ENCODE measurements around the gene NRL.
"Not testable (repeated sequence)": the region's sequence is repeated elsewhere in the genome, so short reads cannot be mapped to it uniquely, and the experiment has no call there.

Gene NRL

DNA sequence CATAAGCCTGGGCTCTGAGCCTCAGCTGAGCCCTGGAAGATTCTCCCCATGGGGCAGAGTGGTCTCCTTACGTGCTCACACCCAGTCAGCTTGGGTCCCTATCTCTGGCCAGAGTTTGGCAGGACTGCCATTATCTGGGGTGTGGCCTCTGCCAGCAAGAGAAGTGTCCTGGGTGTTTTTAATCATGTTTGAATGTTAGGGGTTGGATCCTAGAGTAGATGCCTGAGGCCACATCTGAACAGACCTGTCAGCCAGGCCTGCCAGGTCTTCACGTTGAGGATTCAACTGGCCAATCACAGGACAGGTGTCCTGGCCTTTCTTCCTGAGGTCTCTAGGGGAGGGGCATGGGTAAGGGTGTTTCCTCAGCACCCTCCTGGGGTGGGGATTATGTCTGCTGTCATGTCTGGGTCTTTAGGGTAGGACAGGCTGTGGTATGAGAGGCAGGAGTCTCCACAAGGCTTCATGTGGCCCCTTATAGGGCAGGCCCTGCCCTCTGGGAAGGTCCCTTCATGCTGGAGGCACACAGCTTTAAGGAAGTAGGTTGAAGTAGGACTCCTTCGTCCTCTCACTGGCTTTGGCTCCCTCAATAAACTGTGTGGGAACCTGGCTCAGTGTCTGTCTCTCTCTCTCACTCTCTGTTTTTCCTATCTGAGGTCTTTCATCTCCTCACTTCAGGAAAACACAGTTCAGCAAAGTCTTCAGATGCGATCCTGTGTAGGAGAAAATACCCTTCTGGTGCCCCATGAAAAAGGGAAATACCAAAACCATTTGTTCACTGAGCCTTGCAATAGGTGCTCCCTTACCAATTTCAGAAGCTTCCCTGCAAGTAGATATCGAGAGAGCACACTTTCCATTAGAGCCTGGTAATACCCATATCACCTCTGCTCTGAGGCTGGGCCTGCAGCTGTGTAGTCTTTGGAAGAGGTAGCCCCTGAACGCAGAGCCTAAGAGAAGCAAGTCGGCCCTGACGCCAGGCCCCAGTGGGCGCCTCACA lies 9.0 kb upstream of the NRL start:
- DNase-seq (ENCODE audit: low read depth in 2 of 2), result no peak

DNA sequence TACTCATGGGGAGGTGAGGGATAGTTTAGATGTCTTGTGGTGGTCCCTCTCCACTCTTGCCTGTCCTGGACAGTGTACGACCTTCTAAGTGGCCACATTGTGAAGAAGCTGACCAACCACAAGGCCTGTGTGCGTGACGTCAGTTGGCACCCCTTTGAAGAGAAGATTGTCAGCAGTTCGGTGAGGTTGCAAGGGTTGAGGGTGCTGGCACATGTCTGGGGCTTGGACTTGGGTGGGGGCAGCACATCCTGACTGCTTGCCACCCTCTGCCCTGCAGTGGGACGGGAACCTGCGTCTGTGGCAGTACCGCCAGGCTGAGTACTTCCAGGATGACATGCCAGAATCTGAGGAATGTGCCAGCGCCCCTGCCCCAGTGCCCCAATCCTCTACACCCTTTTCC lies 8.1 kb upstream of the NRL start:
- DNase-seq (ENCODE audit: low read depth in 2 of 2), result no peak

DNA sequence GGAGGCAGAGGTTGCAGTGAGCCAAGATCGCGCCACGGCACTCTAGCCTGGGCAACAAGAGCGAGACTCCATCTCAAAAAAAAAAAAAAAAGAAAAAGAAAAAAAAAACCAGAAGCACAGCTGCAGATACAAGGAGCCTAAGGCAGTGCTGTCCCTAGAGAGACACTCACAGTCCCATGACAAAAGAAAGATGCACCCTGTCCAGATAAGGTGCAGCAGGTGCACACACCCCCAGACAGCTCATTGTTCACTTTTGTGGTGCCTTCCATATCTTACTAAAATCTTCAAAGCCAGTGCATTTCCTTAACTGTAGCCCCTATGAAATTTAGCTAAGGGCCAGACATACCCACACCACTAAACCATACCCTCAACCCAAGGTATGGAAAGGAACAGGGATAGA lies 7.7 kb upstream of the NRL start:
- DNase-seq (ENCODE audit: low read depth in 2 of 2), result no peak

DNA sequence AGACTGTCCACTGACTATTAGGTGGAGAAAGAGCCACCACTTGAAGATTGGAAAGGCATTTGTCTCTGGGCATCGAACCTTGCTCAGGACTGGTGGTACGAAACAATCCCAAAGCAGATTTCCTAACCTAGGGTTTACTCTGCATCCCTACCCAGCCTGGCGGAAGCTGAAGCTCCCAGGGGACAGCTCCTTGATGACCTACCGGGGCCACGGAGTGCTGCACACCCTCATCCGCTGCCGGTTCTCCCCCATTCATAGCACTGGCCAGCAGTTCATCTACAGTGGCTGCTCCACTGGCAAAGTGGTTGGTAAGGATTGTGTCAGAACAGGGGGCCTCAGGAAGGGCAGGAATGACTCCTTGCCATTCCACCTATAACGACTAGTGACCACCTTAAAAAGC lies 6.5 kb upstream of the NRL start:
- no peak for DNase-seq (ENCODE audit: low read depth in 2 of 2)

DNA sequence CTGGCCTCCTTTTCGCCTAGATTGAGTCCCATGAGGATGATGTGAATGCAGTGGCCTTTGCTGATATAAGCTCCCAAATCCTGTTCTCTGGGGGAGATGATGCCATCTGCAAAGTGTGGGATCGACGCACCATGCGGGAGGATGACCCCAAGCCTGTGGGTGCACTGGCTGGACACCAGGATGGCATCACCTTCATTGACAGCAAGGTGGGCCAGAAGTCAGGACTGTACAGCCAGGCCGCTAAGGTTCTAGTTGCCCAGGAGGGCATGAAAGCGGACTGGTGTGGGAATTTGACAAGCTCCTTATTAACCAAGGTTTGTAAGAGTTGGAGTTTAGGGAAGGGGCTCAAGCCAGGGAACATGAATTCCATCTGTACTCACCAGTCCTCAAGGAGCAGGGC lies 4.9 kb upstream of the NRL start:
- DNase-seq (ENCODE audit: low read depth in 2 of 2), result no peak

DNA sequence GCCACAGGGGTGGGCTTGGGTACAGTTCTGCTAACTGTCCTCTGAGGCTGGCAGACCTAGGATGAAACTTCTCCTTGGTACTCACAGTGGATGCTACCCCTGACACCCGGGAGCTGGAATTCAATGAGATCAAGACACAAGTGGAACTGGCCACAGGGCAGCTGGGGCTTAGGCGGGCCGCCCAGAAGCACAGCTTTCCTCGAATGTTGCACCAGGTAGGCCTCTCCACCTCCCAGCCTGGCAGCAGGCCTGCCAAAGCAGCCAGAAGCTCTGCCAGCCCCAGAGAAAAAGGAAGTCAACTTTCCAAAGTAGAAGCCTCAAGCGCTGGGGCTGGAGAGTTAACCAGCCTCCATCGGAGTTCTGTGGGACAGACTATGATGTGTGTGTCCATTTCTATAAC lies 2.4 kb upstream of the NRL start:
- no peak for DNase-seq (ENCODE audit: low read depth in 2 of 2)

DNA sequence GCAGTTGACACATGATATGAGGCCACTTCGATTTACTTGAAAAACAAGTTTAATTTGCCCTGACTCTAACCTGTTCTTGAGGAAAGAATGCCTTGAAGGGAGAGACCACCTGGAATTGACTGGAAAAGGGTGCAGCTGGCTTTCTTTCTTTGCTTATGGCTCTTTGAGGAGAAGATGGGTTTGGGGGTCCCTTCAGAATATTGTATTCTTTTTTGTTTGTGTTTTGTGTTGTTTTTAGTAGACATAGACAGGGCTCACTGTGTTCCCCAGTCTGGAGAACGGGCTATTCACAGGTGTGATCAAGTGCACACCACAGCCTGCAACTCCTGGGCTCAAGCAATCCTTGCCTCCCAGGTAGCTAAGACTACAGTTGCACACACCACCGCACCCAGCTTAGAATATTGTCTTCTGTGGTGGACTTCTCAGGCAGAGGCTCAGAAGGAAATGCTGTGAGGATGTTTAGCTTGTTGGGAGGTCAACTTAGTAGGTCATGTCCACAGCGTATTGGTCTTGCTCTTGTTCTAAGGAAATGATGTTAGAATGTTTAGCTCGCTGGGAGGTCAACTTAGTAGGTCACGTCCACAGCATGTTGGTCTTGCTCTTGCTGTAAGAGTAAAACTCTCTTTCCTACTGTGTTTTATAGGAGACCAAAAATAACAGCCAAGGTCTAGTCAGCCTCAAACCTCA lies 1.5 kb upstream of the NRL start:
- no peak for DNase-seq (ENCODE audit: low read depth in 2 of 2)

DNA sequence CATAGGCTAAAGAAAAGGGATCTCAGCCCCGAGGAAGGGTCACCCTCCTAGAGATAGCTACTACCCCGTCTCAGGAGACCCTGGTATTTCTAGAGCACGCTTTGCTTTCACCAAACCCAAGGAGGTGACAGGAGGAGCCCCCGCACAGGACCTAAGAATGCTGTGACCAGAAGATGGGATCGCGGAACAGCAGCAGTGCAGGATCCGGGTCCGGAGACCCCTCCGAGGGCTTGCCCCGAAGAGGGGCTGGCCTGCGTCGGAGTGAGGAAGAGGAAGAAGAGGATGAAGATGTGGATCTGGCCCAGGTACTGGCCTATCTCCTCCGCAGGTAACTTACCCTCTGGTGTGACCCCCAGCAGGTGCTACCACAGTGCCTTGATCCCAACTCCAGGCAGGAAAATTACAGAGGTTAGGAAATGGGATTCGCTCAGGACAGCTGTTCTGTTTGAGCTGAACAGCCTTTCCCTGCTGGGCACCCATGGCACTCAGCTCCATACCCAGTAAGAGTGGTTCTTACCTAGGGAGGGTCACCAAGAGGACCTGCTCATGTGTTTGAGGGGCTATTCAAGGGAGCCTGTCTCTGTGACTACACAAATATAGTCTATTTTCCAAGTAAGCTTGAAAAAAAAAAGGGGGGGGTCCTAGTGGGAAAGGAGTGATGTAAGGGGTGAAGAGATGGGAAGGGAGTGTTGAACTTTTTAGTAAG lies 826 bp upstream of the NRL start:
- no peak for DNase-seq (ENCODE audit: low read depth in 2 of 2)

DNA sequence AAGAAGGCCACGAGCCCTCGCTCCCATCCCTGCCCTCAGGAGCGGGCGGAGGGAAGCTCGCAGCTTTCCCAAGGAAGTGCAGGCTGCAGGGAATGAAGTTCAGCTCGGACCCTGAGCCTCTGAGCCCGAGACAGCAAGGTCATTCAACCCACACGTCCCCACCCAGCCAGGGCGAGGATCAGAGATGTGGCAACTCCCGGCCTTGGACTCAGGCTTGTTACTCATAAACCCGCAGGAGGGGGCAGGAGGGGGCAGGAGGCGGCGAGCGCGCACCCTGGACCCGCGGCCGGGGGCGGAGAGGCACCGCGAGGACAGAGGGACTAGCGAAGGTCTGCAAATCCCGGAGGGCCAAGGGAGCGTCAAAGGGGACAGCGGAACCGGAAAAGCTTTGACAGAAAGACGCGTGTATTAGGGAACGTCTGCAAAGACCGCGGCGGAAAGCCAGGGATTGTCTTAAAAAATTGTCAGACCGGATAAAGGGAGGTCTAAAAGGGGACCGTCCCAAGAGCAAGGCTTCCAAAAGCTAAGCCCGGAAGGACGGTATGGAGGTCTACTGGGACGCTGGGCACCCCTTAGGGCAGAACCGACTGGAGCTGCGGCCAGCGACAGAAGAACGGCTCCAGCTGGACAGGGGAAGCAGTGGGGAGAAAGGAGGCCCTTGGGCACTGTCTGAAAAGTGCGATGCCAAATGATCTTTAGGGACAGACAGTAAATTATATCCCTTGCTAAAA lies 783 bp downstream of the NRL start:
- DNase-seq (ENCODE audit: low read depth in 2 of 2), result peak; percentile 58 to 61

DNA sequence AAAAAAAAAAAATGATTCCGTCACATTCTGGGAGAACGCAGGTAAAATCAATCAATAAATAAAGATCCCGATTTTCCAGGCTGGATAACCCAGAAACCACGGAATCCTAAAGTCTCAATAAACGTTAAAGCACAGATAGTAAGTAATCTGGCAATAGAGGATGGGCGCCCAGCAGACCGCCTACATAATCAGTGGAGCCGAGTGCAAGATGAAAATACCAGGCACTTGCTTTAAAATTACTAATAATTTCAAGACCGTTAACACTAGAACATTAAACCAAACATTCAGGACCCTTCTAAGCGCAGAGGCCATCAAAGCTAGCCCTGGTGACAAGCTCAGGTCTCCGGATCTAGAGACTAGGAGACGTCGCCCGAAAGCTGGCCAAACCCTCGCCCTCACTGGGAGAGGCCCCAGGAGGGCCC lies 1.4 kb downstream of the NRL start:
- no peak for DNase-seq (ENCODE audit: low read depth in 2 of 2)

DNA sequence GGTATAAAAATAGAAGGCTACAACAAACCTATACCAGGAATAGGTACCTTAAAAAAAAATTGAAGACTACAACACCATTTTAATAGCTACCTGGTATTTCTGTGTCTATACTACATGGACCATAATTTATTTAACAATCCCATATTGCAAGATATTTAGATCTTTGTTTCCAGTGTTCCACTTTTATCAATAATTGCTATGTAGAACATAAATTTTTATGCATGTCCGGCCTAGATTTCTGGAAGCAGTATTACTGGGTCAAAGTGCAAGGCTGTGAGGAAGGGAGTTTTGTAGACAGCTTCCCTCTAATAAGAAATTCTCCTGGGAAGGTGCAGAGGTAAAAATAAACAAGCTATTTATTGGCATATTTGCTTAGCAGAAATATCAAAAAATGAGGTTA lies 4.2 kb downstream of the NRL start:
- no peak for DNase-seq (ENCODE audit: low read depth in 2 of 2)

DNA sequence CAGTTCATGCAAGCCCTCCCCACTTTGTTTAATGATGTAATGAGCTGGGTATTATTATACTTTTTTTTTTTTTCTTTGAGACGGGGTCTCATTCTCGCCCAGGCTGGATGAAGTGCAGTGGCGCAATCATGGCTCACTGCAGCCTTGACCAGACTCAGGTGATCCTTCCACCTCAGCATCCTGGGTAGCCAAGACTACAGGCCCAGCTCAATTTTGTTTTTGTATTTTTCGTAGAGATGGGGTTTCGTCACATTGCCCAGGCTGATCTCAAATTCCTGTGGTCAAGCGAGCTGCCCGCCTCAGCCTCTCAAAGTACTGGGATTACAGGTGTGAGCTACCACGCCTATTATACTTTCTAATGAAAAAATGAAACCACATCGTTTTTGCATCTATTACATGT lies 4.7 kb downstream of the NRL start:
- DNase-seq (ENCODE audit: low read depth in 2 of 2), result no peak

DNA sequence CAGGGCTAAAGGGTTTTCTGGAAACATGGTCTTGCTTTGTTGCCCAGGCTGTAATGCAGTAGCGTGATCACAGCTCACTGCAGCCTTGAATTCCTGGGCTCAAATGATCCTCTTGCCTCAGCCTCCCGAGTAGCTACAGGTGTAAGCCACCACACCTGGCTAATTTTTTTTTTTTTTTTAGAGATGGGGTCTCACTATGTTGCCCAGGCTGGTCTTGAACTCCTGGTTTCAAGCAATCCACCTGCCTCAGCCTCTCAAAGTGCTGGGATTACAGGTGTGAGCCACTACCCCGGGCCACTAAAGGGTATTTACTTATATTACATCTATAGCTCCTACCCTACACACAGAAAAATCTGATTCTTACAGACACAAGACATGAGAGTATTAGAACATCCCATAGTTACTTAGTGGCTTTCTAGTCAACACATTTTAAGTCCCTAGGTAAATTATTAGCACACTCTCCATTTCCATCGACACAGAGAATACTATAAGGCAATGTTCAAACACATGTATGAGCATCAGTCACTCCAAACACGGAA lies 6.3 kb downstream of the NRL start:
- no peak for DNase-seq (ENCODE audit: low read depth in 2 of 2)

DNA sequence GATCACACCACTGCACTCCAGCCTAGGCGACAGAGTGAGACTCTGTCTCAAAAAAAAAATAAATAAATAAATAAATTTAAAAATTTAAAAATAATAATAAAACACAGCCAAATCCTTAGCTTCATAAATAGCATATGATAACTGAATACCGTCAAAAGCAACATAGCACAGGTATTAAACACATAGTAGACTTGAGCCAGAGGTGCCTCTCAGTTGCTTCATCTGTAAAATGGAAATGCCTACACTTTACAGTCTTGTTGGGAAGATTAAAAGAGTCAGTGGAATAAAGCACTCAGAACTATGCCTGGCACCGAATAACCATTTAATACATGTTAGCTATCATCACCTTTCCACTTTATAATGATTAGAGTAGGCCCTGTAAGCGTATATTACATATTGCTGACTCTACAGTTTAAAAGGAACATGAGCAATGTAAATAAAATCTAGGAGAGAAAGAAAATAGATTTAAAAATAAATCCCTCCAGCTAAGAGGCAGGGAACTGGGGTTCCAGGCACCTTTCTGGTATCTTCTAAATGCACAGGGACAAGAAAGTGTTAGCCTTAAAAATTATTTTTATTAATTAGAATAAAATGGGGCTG lies 8.0 kb downstream of the NRL start:
- DNase-seq (ENCODE audit: low read depth in 2 of 2), result no peak

DNA sequence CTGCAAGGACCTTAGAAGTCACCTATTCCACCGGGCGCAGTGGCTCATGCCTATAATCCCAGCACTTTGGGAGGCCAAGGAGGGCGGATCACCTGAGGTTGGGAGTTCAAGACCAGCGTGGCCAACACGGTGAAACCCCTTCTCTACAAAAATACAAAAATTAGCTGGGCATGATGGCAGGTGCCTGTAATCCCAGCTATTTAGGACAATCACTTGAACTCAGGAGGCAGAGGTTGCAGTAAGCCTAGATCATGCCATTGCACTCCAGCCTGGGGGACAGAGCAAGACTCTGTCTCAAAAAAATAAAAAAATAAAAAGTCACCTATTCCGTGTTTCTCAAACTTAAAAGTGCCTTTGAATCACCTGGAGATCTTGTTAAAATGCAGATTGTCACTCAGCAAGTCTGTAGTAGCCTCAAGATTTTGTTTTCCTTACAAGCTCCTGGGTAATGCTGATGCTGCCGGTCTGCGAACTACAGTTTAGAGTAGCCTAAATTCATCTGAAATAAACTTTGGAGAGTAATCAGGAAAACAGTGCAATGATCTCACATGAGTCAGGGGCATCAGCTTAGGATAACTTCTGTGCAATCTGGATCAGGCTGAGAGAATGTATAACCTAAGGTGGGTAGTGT lies 9.0 kb downstream of the NRL start:
- not testable (repeated sequence) for DNase-seq (ENCODE audit: low read depth in 2 of 2)

DNA sequence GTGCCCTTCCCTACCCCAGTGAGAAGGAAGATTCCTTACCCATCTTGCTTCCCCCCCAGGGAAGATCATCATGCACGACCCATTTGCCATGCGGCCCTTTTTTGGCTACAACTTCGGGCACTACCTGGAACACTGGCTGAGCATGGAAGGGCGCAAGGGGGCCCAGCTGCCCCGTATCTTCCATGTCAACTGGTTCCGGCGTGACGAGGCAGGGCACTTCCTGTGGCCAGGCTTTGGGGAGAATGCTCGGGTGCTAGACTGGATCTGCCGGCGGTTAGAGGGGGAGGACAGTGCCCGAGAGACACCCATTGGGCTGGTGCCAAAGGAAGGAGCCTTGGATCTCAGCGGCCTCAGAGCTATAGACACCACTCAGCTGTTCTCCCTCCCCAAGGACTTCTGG lies 11.3 kb downstream of the NRL start:
- DNase-seq (ENCODE audit: low read depth in 2 of 2), result no peak

DNA sequence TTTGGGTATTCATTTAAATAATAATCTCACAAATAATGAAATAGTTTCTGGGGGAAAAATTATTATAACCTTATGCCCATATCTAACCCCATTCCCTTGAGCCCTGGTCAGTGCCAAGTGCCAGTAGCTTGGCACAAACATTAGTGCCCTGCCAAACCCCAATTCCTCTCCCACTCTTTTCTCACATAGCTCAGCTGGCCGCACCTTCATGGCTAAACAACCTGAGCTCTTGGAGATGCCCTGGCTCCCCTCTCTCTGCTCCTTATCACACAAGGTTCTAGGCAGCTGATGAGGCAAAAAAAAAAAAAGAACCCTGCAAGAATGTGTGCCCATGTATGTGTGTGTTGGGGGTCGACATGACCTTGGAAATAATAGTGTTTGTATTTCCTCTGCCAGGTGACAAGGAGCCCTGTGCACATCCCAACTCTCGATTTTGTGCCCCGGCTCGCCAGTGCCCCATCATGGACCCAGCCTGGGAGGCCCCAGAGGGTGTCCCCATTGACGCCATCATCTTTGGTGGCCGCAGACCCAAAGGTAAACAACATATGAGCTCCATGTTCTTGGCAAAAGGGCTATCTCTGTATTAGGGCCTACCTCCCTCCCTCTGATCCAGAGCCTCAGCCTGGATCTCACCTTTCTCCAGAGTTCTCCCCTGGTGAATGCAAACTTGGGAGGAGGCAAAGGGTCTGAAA lies 12.2 kb downstream of the NRL start:
- no peak for DNase-seq (ENCODE audit: low read depth in 2 of 2)

DNA sequence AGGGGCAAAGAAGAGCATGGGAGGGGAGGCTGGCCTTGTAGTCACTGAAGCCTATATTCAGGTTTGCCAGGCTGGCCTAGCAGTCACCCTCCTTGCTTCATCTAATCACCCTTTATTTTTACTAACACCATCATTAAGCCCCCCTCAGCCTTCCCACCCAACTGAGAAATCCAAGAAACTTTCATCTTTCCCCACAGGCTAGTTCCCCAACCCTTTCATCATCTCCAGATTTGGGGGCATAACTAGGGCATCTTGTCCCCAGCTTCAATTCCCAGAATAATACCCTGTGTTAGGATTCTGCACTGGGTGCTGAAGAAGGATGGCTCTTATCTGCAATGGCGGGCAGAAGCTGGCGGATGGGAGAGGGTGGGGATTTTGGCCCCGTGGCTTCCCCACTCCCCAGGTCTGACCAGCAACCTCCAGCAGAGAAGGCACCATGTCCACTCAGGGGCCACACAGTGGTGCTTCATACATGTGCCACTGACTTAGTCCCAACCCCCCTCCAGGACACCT lies 13.7 kb downstream of the NRL start:
- no peak for DNase-seq (ENCODE audit: low read depth in 2 of 2)

DNA sequence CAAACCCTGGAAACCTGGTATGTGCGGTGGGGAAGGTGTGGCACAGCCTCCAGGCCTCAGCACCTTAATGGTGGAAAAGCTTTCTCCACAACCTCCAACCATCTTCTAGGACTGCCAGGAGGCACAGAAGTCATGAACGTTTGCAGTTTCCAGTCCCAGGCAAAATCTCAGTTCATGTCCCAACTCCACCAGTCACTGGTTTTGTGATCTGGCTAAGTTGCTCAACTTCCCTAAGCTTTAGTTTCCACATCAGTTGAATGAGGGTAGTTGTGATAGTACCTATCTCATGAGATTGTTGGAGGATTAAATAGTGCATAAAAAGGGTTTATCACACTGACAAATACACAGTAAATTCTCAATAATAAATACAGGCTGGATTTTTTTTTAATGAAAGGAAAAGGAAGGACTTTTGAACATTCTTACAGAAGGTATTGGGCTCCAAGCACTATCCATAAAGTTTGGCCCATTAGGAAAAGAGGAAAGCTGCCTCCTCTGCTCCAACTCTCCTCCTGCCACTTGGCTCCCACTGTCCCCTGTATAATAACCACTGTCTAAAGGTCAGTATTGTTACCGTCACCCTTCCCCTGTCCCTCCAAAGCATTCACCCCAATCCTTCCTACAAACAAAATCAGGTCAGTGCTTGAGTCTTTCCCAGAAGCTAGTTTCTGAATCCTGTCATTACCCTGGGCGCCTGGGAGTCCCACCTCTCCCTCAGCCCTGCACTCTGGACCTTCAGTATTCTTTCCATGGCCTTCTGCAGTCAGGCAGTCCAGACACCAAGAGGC lies 14.4 kb downstream of the NRL start:
- no peak for DNase-seq (ENCODE audit: low read depth in 2 of 2)

All from stimulated activated CD8-positive, alpha-beta memory T cell treated with anti-CD3 and anti-CD28 coated beads, Interleukin-7, amount 100 ng/mL, for 4 hours (primary cell).